ENCODE measurements around the gene CAMSAP2. TPM values are rescaled to one million over a fixed set of nuclear protein-coding genes. Genes with fewer than 3 reads are reported as not detected.

The CAMSAP2 gene
- total and polyA plus RNA-seq, 2 of the 8 experiments (the other 6 are each of a cell fraction or from before 2014, with no cell fraction given), result 4.2 to 27.6 TPM

DNA sequence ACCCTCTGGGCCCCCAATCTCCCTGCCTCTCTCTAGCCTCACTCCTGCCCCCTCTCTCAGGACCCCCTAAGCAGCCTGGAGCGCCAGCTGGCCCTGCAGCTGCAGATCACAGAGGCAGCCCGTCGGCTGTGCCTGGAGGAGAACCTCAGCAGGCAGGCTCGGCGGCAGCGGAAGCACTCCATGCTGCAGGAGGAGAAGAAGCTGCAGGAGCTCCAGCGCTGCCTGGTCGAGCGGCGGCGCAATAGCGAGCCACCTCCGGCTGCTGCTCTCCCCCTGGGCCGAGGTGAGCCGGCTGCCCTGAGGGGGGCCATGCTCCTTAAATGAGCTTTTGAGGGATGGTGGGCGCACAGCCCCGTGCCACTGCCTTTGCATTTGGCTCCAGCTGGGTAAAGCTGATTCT, 162.2 kb downstream of the CAMSAP2 start:
- CTCF ChIA-PET (ENCODE audit: partially characterized antibody), result interaction anchor here (0.8 to 3.0 kb wide), 9 partner anchors 9 to 279 kb away, joined by 3 to 17 read pairs (median 5); no protein-coding TSS in a partner anchor
- no peak overlapping the region for H3K18ac ChIP-seq (ENCODE audit: extremely low read depth, low read length)
- FAIRE-seq, result no peak

More for the DNA sequence above, 162.2 kb downstream of the CAMSAP2 start:
- Histone ChIP-seq H3K56ac (replicated peaks; ENCODE audit: insufficient read length, low read depth, low read length) (no peak overlapping the region), H3K9ac (replicated peaks in 1 of 4; ENCODE audit: extremely low read depth in 1 of 4, low read depth in 3 of 4, low read length in 3 of 4) (no peak overlapping the region), H3K4me1 (replicated peaks in 1 of 4; ENCODE audit: control insufficient read depth in 3 of 4, insufficient read depth in 4 of 4, low read length in 3 of 4) (peaks cover 0 to 8% (median 6%) of the 10 kb centered on the region in 4 experiments; a peak in 5 of 7 replicates), H4K91ac (replicated peaks; ENCODE audit: insufficient read length, low read length) (no peak overlapping the region), H4K5ac (ENCODE audit: insufficient read length, low read depth, low read length) (no peak overlapping the region), H3K27ac (ENCODE audit: low read depth, low read length) (no peak overlapping the region), H3K23ac (ENCODE audit: insufficient read length) (no peak overlapping the region), H3K23me2 (ENCODE audit: low read depth, low read length) (no peaks in the 10 kb centered on the region), H3K36me3 (ENCODE audit: control insufficient read depth in 2 of 4, insufficient read depth in 4 of 4, low read length in 3 of 4) (peaks cover 13 to 56% (median 35%) of the 10 kb centered on the region in 4 experiments; a peak in 7 of 8 replicates), H3K27me3 (replicated peaks in 1 of 4; ENCODE audit: control insufficient read depth in 3 of 4, extremely low read depth in 1 of 4, insufficient read depth in 3 of 4, low read length in 3 of 4) (no peaks in the 10 kb centered on the region), H2BK120ac (replicated peaks; ENCODE audit: low read depth, low read length) (no peak overlapping the region), H2BK12ac (ENCODE audit: low read depth, low read length) (no peak overlapping the region), H3K4ac (replicated peaks; ENCODE audit: insufficient read length, low read depth, low read length) (no peak overlapping the region), H2BK15ac (ENCODE audit: low read length) (no peak overlapping the region), H3K79me2 (ENCODE audit: control insufficient read depth in 1 of 2, insufficient read depth in 2 of 2, low read length in 2 of 2) (peaks cover under 1 to 20% of the 10 kb centered on the region in 2 experiments), H3K9me3 (ENCODE audit: insufficient read depth in 2 of 2, low read depth in 1 of 2, low read length in 1 of 2) (no peaks in the 10 kb centered on the region), H3K4me2 (ENCODE audit: insufficient read depth in 1 of 2, low read depth in 2 of 2, low read length in 2 of 2) (no peak overlapping the region), H3K14ac (ENCODE audit: insufficient read length) (no peak overlapping the region), H2BK5ac (ENCODE audit: low read depth, low read length) (no peak overlapping the region), H2AK5ac (ENCODE audit: low read depth, low read length) (no peak overlapping the region), H3K4me3 (ENCODE audit: extremely low read depth in 1 of 4, insufficient read depth in 2 of 4, low read depth in 3 of 4, low read length in 4 of 4) (no peak overlapping the region), H4K20me1 (replicated peaks in 1 of 2; ENCODE audit: control insufficient read depth in 1 of 2, insufficient read depth in 2 of 2, low read length in 2 of 2) (peaks cover 6 to 14% of the 10 kb centered on the region in 2 experiments), H2BK20ac (ENCODE audit: low read length) (no peak overlapping the region), H4K8ac (ENCODE audit: extremely low read depth, insufficient read depth, low read length) (no peak overlapping the region), H2AFZ (ENCODE audit: low read length) (no peak overlapping the region), H3K79me1 (ENCODE audit: low read depth, low read length) (peaks cover 18% of the 10 kb centered on the region)
- TF ChIP-seq GTF2F1 (IDR thresholded peaks at IDR 0.05; ENCODE audit: borderline replicate concordance, low read depth, low read length), result no peak
- 90% methylated on average over 7 of the region's 17 CpGs; no CpG with 5 or more reads in 1 of the 2 experiments for WGBS, 2 experiments (ENCODE audit: extremely low coverage in 1 of 2, insufficient coverage in 1 of 2, insufficient read length in 1 of 2, insufficient replicate concordance in 2 of 2, low coverage in 1 of 2, low lambda C conversion rate in 2 of 2, missing lambda C conversion rate in 1 of 2)
- DNase-seq (ENCODE audit: low read depth in 1 of 2, low spot score in 2 of 2), result no peak
- POLR2A ChIA-PET (ENCODE audit: partially characterized antibody), result interaction anchor here (0.6 to 15.2 kb wide), 8 partner anchors 8 to 124 kb away, joined by 3 to 208 read pairs (median 4); partner anchors contain the start of gene INAVA
